Measurements from ENCODE around the gene FZR1. TPM values are rescaled to one million over a fixed set of nuclear protein-coding genes. Genes with fewer than 3 reads are reported as not detected.

The FZR1 gene
- total and polyA plus RNA-seq, 2 of the 8 experiments (the other 6 are each of a cell fraction or from before 2014, with no cell fraction given): 21.6 to 35.5 TPM

- Histone ChIP-seq H3K23ac (ENCODE audit: insufficient read length) (no peak overlapping the region), H3K79me1 (ENCODE audit: low read depth, low read length) (no peaks in the 10 kb centered on the region), H4K8ac (ENCODE audit: extremely low read depth, insufficient read depth, low read length) (no peak overlapping the region; the same call in 1 of the 2 replicates), H3K9me3 (ENCODE audit: insufficient read depth in 2 of 2, low read depth in 1 of 2, low read length in 1 of 2) (no peaks in the 10 kb centered on the region), H2AFZ (ENCODE audit: low read length) (no peak overlapping the region), H3K4ac (replicated peaks; ENCODE audit: insufficient read length, low read depth, low read length) (no peak overlapping the region), H3K14ac (ENCODE audit: insufficient read length) (no peak overlapping the region), H3K36me3 (ENCODE audit: control insufficient read depth in 2 of 4, insufficient read depth in 4 of 4, low read length in 3 of 4) (no peaks in the 10 kb centered on the region), H3K56ac (replicated peaks; ENCODE audit: insufficient read length, low read depth, low read length) (no peak overlapping the region), H2BK120ac (replicated peaks; ENCODE audit: low read depth, low read length) (no peak overlapping the region), H3K9ac (replicated peaks in 1 of 4; ENCODE audit: extremely low read depth in 1 of 4, low read depth in 3 of 4, low read length in 3 of 4) (no peak overlapping the region), H3K18ac (ENCODE audit: extremely low read depth, low read length) (0 out of 2 replicates have a peak overlapping the region, but pooled peaks have one; percentile 25), H4K91ac (replicated peaks; ENCODE audit: insufficient read length, low read length) (peak overlapping the region; percentile 7), H3K79me2 (ENCODE audit: control insufficient read depth in 1 of 2, insufficient read depth in 2 of 2, low read length in 2 of 2) (no peaks in the 10 kb centered on the region), H3K4me1 (replicated peaks in 1 of 4; ENCODE audit: control insufficient read depth in 3 of 4, insufficient read depth in 4 of 4, low read length in 3 of 4) (peaks cover 0 to 7% (median 5%) of the 10 kb centered on the region in 4 experiments; a peak in 6 of 7 replicates), H3K27ac (ENCODE audit: low read depth, low read length) (no peak overlapping the region), H2AK5ac (ENCODE audit: low read depth, low read length) (0 out of 2 replicates have a peak overlapping the region, but pooled peaks have one; percentile 83), H3K23me2 (ENCODE audit: low read depth, low read length) (peaks cover 23% of the 10 kb centered on the region; the same call in 1 of the 2 replicates), H4K5ac (ENCODE audit: insufficient read length, low read depth, low read length) (no peak overlapping the region), H2BK15ac (ENCODE audit: low read length) (no peak overlapping the region), H3K27me3 (replicated peaks in 1 of 4; ENCODE audit: control insufficient read depth in 3 of 4, extremely low read depth in 1 of 4, insufficient read depth in 3 of 4, low read length in 3 of 4) (peaks cover 0 to 7% (median 2%) of the 10 kb centered on the region in 4 experiments; a peak in 3 of 7 replicates), H2BK12ac (ENCODE audit: low read depth, low read length) (no peak overlapping the region), H3K4me2 (ENCODE audit: insufficient read depth in 1 of 2, low read depth in 2 of 2, low read length in 2 of 2) (peak overlapping the region; percentile 48 to 58), H3K4me3 (ENCODE audit: extremely low read depth in 1 of 4, insufficient read depth in 2 of 4, low read depth in 3 of 4, low read length in 4 of 4) (peak overlapping the region in 2 of 4 experiments; percentile 12 to 48; a peak in 3 of 8 replicates), H4K20me1 (replicated peaks in 1 of 2; ENCODE audit: control insufficient read depth in 1 of 2, insufficient read depth in 2 of 2, low read length in 2 of 2) (peaks cover 0 to 10% of the 10 kb centered on the region in 2 experiments), H2BK5ac (ENCODE audit: low read depth, low read length) (no peak overlapping the region; the same call in 1 of the 2 replicates), H2BK20ac (ENCODE audit: low read length) (no peak overlapping the region)
- TF ChIP-seq SUZ12 (IDR thresholded peaks at IDR 0.05; ENCODE audit: low read length): no peak
- no peak for TF ChIP-seq EZH2 (IDR thresholded peaks at IDR 0.05; ENCODE audit: low read depth, low read length, severe bottlenecking)
- no peak for TF ChIP-seq CHD1 (IDR thresholded peaks at IDR 0.05; ENCODE audit: low read depth, low read length)
- TF ChIP-seq MAFK (IDR thresholded peaks at IDR 0.05; ENCODE audit: low read depth, low read length): no peak
- TF ChIP-seq BACH1 (IDR thresholded peaks at IDR 0.05; ENCODE audit: low read length): no peak
- no peak for TF ChIP-seq JUND (IDR thresholded peaks at IDR 0.05; ENCODE audit: low read length)
- no peak for TF ChIP-seq ASH2L (IDR thresholded peaks at IDR 0.05; ENCODE audit: low read length)
- ChIA-PET CTCF (ENCODE audit: partially characterized antibody) (interaction anchor here (0.6 to 8.4 kb wide), 11 partner anchors 7 to 250 kb away, joined by 3 to 97 read pairs (median 4); no protein-coding TSS in a partner anchor), POLR2A (ENCODE audit: partially characterized antibody) (interaction anchor here (0.8 to 1.6 kb wide), 6 partner anchors 11 to 178 kb away, joined by 3 to 7 read pairs (median 3); no protein-coding TSS in a partner anchor)
- WGBS, 2 experiments (ENCODE audit: extremely low coverage in 1 of 2, insufficient coverage in 1 of 2, insufficient read length in 1 of 2, insufficient replicate concordance in 2 of 2, low coverage in 1 of 2, low lambda C conversion rate in 2 of 2, missing lambda C conversion rate in 1 of 2): 68% methylated on average over 14 of the region's 27 CpGs; no CpG with 5 or more reads in 1 of the 2 experiments
- DNase-seq (ENCODE audit: low read depth in 1 of 2, low spot score in 2 of 2) (no peak), FAIRE-seq (no peak)
Measured at GRCh38 chr19:3478409-3479176, 27.5 kb upstream of the FZR1 start.
